HG02763 (cell line): Measurements from ENCODE around the gene DNAJB5.
"Not testable (repeated sequence)": the region's sequence is repeated elsewhere in the genome, so short reads cannot be mapped to it uniquely, and the experiment has no call there.

Experiments used
- ATAC-seq: cut with Tn5 transposase; IDR thresholded peaks from one replicate; pipeline ENCODE4 v1.9.1; 2021; ENCODE audit warnings: mild to moderate bottlenecking, moderate library complexity; ENCODE audit not compliant: unreplicated experiment

DNAJB5 gene

DNA sequence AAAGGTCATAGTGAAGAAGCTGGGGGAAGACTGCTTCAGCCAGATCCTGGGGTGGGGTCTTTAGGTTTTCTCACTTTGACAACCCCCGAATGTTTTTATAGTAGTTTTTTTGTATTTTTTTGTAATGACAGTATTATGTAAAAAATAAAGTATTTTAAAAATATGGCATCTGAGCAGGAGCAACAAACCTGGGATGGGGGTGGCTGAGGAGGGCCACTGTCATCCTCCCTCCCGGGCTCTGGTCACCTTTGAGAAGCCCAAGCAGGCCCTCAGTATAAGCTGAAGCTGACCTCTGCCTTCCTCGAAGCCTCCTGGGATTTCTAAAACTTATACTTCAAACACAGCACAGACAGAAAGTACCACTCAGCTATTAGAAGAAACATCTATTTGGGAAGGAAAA, 8.7 kb downstream of the DNAJB5 start:
- no peak for ATAC-seq

- ATAC-seq, result no peak
These were observed 10.0 kb downstream of the DNAJB5 start for GRCh38 chr9:34999576-34999975.

- ATAC-seq, result no peak
These were observed 11.2 kb downstream of the DNAJB5 start for GRCh38 chr9:35000535-35001284.

- ATAC-seq, result no peak
These were observed 11.7 kb downstream of the DNAJB5 start for GRCh38 chr9:35001285-35001677.

GRCh38 chr9:35001803-35002502, 12.4 kb downstream of the DNAJB5 start:
- ATAC-seq, result no peak

DNA sequence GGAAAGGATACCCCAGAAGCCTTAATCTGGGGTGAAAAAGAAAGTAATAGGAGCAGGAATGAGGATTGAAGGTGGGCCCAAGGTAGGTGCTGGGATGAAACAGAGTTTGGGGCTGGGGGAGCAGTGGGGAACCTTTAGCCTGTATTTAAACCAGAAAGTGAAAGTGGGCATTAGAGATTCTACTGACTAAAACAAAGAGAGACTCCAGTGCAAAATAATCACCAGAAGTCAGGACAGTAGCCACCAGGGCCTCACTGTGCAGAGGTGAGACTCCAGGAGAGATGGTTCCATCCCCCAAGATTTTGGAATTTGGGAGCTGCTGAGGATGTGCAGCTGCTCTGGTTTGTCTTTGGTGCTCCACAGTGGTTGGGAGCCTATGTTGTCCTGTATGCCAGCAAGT, 13.1 kb downstream of the DNAJB5 start:
- ATAC-seq, result no peak

DNA sequence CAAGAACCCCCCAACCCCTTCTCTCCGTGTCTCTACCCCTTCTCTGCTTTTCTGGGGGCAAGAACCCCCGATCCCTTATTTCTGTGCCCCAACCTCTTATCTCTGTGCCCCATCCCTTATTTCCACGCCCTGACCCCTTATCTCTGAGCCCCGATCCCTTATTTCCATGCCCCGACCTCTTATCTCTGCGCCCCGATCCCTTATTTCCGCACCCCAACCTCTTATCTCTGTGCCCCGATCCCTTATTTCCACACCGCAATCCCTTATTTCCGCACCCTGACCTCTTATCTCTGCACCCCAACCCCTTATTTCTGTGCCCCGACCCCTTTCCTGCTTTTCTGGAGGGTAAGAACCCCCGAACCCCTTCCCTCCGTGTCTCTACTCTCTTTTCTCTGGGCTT, 14.8 kb downstream of the DNAJB5 start:
- ATAC-seq, result not testable (repeated sequence)

DNA sequence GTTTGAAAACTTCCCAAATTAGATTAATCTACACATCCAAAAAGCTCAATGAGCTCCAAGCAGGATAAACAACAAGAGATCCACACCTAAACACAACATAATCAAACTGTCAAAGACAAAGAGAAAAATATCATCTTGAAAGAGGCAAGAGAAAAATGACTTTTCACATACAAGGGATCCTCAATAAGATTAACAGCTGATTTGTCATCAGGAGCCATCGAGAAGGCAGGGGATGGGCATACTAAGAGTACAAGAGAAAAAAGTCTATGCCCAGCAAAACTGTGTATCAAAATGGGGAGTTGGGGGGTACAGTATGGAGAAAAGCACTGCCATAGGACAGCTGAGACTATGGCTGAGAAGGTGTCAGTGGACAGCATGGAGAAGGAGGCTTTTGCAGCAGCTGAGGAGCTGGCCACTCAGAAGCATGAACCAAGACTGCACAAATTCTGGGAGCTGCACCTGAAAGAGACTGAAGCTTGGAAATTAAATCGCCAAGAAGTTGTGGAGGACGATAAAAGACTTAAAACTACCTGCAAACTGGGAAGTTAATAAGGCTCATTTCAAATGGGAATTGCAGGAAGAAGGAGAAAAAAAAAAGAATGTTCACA, 20.9 kb downstream of the DNAJB5 start:
- ATAC-seq, result no peak

DNA sequence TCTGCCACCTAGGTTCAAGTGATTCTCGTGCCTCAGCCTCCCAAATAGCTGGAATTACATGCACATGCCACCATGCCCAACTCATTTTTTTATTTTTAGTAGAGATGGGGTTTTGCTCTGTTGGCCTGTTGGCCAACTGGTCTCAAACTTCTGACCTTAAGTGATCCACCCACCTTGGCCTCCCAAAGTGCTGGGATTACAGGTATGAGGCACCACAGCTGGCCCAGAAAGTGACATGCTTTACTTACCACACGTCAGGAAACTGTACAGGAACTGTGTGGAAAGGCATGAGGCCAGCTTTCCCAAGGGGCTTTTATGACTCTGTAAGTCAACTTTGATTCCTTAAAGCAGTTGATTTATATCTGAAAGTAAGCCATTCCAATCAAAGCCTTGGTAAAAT, 25.0 kb downstream of the DNAJB5 start:
- ATAC-seq, result no peak

- not testable (repeated sequence) for ATAC-seq
These were observed 33.9 kb downstream of the DNAJB5 start for GRCh38 chr9:35023443-35023842.

- ATAC-seq, result no peak
These were observed 37.1 kb downstream of the DNAJB5 start for GRCh38 chr9:35026671-35027070.

- no peak for ATAC-seq
These were observed 37.8 kb downstream of the DNAJB5 start for GRCh38 chr9:35027374-35027773.

DNA sequence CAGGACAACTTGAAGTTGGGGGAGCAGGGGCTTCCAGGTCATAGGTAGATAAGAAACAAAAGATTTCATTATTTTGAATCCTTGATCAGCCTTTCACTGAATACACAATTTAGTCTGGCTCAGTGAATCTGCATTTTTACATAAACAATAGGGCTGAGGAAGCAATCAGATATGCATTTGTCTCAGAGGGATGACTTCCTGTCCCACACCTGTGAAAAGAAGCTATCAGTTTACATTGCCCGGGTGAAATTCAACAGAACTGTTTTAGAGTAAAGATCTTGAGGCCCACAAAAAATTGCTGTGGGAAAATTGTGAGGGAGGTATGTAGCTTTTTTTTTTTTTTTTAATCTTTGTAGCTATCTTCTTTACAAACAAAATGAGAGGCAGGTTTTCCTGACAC, 38.3 kb downstream of the DNAJB5 start:
- ATAC-seq, result no peak

DNA sequence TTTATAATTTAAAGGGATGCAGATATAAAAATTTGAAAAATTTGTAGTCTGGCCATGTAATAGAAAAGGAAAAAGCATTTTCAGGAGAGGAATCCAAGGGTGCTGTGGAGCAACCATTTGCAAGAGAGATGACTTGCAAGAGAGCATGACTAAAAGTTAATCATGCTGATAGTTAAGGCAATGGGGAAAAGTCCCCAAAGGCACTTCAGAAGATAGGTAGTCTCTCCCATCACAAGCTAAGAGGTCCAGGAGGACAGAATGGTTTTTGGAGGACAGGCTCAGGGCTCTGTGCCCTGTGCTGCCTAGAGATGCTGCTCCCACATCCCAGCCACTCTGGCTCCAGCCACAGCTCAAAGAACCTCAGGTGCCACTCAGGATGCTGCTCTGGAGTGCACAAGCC, 38.8 kb downstream of the DNAJB5 start:
- ATAC-seq, result no peak

DNA sequence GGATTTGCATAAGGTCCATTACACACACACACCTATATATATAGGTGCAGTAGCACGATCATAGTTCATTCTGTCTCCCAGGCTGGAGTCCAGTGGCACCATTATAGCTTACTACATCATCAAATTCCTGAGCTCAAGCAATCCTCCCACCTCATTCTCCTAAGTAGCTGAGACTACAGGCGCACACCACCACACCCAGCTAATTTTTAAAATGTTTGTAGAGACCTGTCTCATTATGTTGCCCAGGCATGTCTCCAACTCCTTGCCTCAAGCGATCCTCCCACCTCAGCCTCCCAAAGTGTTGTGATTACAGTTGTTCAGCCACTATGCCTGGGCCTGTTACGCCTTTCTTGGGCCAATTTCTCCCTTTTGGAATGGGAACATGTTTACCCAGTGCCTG, 39.7 kb downstream of the DNAJB5 start:
- ATAC-seq, result no peak

GRCh38 chr9:35029852-35030251, 40.3 kb downstream of the DNAJB5 start:
- ATAC-seq, result no peak

DNA sequence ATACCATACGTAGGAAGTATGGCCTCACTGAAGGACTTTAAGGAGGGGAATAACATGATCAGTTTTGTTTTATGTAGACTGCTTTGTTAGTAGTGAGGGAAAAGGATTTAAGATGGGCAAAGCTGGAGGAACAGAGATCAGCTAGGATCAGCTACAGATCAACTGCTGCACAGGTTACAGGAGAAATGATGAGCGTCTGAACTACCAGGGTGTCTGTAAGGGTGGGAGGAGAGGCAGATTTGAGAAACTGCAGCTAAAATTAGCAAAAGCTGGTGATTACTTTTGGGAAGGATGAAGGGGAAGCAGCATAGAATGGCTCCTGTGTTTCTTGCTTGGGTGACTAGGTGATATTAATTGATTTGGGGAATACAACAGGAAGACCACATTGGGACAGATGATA, 43.6 kb downstream of the DNAJB5 start:
- no peak for ATAC-seq

- ATAC-seq, result no peak
These were observed 46.5 kb downstream of the DNAJB5 start for GRCh38 chr9:35035851-35036701.

GRCh38 chr9:35042081-35042604, 52.6 kb downstream of the DNAJB5 start:
- ATAC-seq, result no peak

- no peak for ATAC-seq
These were observed 53.5 kb downstream of the DNAJB5 start for GRCh38 chr9:35042891-35043545.
